H1 (cell line): Measurements from ENCODE around the gene DHX29. TPM values are rescaled to one million over a fixed set of nuclear protein-coding genes. Genes with fewer than 3 reads are reported as not detected.
A peak's percentile ranks its signal among the peaks of the same experiment; 100 is the strongest.

Source experiments
- CTCF ChIA-PET: fragments of 300-600 bp; sonication (Branson Sonifier 250); formaldehyde crosslinking; loops from one replicate; lab custom pipeline; 2021; ENCODE audit not compliant: partially characterized antibody; lab: Charles Lee
- POLR2A ChIA-PET: fragments of 300-600 bp; sonication (Branson Sonifier 250); formaldehyde crosslinking; loops from one replicate; lab custom pipeline; 2021; ENCODE audit warnings: inconsistent platforms; ENCODE audit not compliant: partially characterized antibody; lab: Charles Lee
- DNase-seq, 2 experiments: peaks; one replicate each; pipeline versions ENCODE4 v3.0.0 to v3.0.0-alpha.2; 2010 to 2022; ENCODE audit warnings: low spot score in 2 of 2, low read depth in 1 of 2, mixed read lengths in 1 of 2
- FAIRE-seq: peaks from 2 replicates; lab custom pipeline; 2011; peaks lifted over from hg19 to GRCh38; lab: Jason Lieb, UNC
- H2AFZ ChIP-seq: 2 replicates; pipeline ENCODE4 v1.8.1; 2012; ENCODE audit warnings: low read length, inconsistent platforms
- H2AK5ac ChIP-seq: 2 replicates; pipeline ENCODE4 v1.6.1; 2013; ENCODE audit warnings: low read depth, low read length
- H2BK120ac ChIP-seq: replicated peaks from 2 replicates; pipeline ENCODE3; 2013; ENCODE audit warnings: low read depth, low read length, inconsistent platforms
- H2BK12ac ChIP-seq: 2 replicates; pipeline ENCODE4 v1.6.1; 2013; ENCODE audit warnings: low read depth, low read length
- H2BK15ac ChIP-seq: 2 replicates; pipeline ENCODE4 v1.6.1; 2013; ENCODE audit warnings: low read length
- H2BK20ac ChIP-seq: 2 replicates; pipeline ENCODE4 v1.6.1; 2013; ENCODE audit warnings: low read length
- H2BK5ac ChIP-seq: 2 replicates; pipeline ENCODE4 v1.6.1; 2013; ENCODE audit warnings: low read depth, low read length
- H3K14ac ChIP-seq: 2 replicates; pipeline ENCODE4 v1.6.1; 2013; ENCODE audit warnings: inconsistent platforms; ENCODE audit not compliant: insufficient read length
- H3K18ac ChIP-seq: 2 replicates; pipeline ENCODE4 v1.6.1; 2013; ENCODE audit warnings: low read length; ENCODE audit errors: extremely low read depth
- H3K23ac ChIP-seq: 2 replicates; pipeline ENCODE4 v1.6.1; 2013; ENCODE audit warnings: inconsistent platforms; ENCODE audit not compliant: insufficient read length
- H3K23me2 ChIP-seq: 2 replicates; pipeline ENCODE4 v1.6.1; 2013; ENCODE audit warnings: low read depth, low read length
- H3K27ac ChIP-seq: 2 replicates; pipeline ENCODE4 v1.6.1; 2011; ENCODE audit warnings: low read depth, low read length, inconsistent platforms
- H3K27me3 ChIP-seq, 4 experiments: replicated peaks in 1 of 4; 1 replicate in 1 of 4; 2 replicates in 3 of 4; pipeline versions ENCODE4 v1.6.1 to v1.8.1; 2011 to 2013; ENCODE audit warnings: low read length in 3 of 4, mild to moderate bottlenecking in 3 of 4, inconsistent platforms in 2 of 4, mixed read lengths in 2 of 4, moderate library complexity in 1 of 4; ENCODE audit not compliant: control insufficient read depth in 3 of 4, insufficient read depth in 3 of 4; ENCODE audit errors: extremely low read depth in 1 of 4
- H3K36me3 ChIP-seq, 4 experiments: 2 replicates each; pipeline versions ENCODE4 v1.6.1 to v1.8.1; 2011 to 2013; ENCODE audit warnings: mild to moderate bottlenecking in 4 of 4, low read length in 3 of 4, moderate library complexity in 2 of 4, control low read depth in 1 of 4, inconsistent platforms in 1 of 4; ENCODE audit not compliant: insufficient read depth in 4 of 4, control insufficient read depth in 2 of 4
- H3K4ac ChIP-seq: replicated peaks from 2 replicates; pipeline ENCODE3; 2013; ENCODE audit warnings: low read length, low read depth, mixed read lengths, inconsistent platforms; ENCODE audit not compliant: insufficient read length
- H3K4me1 ChIP-seq, 4 experiments: replicated peaks in 1 of 4; 1 replicate in 1 of 4; 2 replicates in 3 of 4; pipeline versions ENCODE4 v1.6.1 to v1.8.1; 2011 to 2013; ENCODE audit warnings: low read length in 3 of 4, inconsistent platforms in 2 of 4, mixed read lengths in 1 of 4; ENCODE audit not compliant: insufficient read depth in 4 of 4, control insufficient read depth in 3 of 4
- H3K4me2 ChIP-seq, 2 experiments: 2 replicates each; pipeline versions ENCODE4 v1.6.1 to v1.8.1; 2011 to 2013; ENCODE audit warnings: low read depth in 2 of 2, low read length in 2 of 2, control low read depth in 1 of 2, inconsistent platforms in 1 of 2, mild to moderate bottlenecking in 1 of 2; ENCODE audit not compliant: insufficient read depth in 1 of 2
- H3K4me3 ChIP-seq, 4 experiments: fragments of 200-600, 300-600 bp in 1 of 4; sonication (generic), shearing (Covaris generic), sonication (Bioruptor Twin) in 1 of 4; 2 replicates each; pipeline versions ENCODE4 v1.5.1 to v1.8.1; 2011 to 2016; ENCODE audit warnings: low read length in 4 of 4, low read depth in 3 of 4, control low read depth in 2 of 4, inconsistent platforms in 2 of 4, mild to moderate bottlenecking in 2 of 4, mixed read lengths in 1 of 4, moderate library complexity in 1 of 4; ENCODE audit not compliant: insufficient read depth in 2 of 4; ENCODE audit errors: extremely low read depth in 1 of 4
- H3K56ac ChIP-seq: replicated peaks from 2 replicates; pipeline ENCODE3; 2013; ENCODE audit warnings: low read depth, mild to moderate bottlenecking, mixed read lengths, low read length, inconsistent platforms; ENCODE audit not compliant: insufficient read length
- H3K79me1 ChIP-seq: 2 replicates; pipeline ENCODE4 v1.6.1; 2013; ENCODE audit warnings: low read depth, low read length, control low read depth
- H3K79me2 ChIP-seq, 2 experiments: 2 replicates each; pipeline versions ENCODE4 v1.6.1 to v1.8.1; 2012 to 2013; ENCODE audit warnings: low read length in 2 of 2, mild to moderate bottlenecking in 2 of 2, inconsistent platforms in 1 of 2; ENCODE audit not compliant: insufficient read depth in 2 of 2, control insufficient read depth in 1 of 2
- H3K9ac ChIP-seq, 4 experiments: replicated peaks in 1 of 4; 1 replicate in 1 of 4; 2 replicates in 3 of 4; pipeline versions ENCODE4 v1.6.1 to v1.8.1; 2011 to 2013; ENCODE audit warnings: low read depth in 3 of 4, low read length in 3 of 4, control low read depth in 2 of 4, mild to moderate bottlenecking in 2 of 4, moderate library complexity in 2 of 4, inconsistent platforms in 1 of 4; ENCODE audit errors: extremely low read depth in 1 of 4
- H3K9me3 ChIP-seq, 2 experiments: 2 replicates each; pipeline versions ENCODE4 v1.6.1 to v1.8.1; 2012 to 2013; ENCODE audit warnings: mild to moderate bottlenecking in 2 of 2, moderate library complexity in 2 of 2, control low read depth in 1 of 2, inconsistent platforms in 1 of 2, low read depth in 1 of 2, low read length in 1 of 2, mixed read lengths in 1 of 2; ENCODE audit not compliant: insufficient read depth in 2 of 2
- H4K20me1 ChIP-seq, 2 experiments: replicated peaks in 1 of 2; 2 replicates each; pipeline versions ENCODE3 to v1.8.1; 2011 to 2013; ENCODE audit warnings: inconsistent platforms in 2 of 2, low read length in 2 of 2, mild to moderate bottlenecking in 1 of 2; ENCODE audit not compliant: insufficient read depth in 2 of 2, control insufficient read depth in 1 of 2
- H4K5ac ChIP-seq: 2 replicates; pipeline ENCODE4 v1.6.1; 2013; ENCODE audit warnings: low read length, low read depth, mixed read lengths, inconsistent platforms; ENCODE audit not compliant: insufficient read length
- H4K8ac ChIP-seq: 2 replicates; pipeline ENCODE4 v1.8.0; 2013; ENCODE audit warnings: mild to moderate bottlenecking, moderate library complexity, low read length, inconsistent platforms; ENCODE audit not compliant: insufficient read depth; ENCODE audit errors: extremely low read depth
- H4K91ac ChIP-seq: replicated peaks from 2 replicates; pipeline ENCODE3; 2013; ENCODE audit warnings: low read length, mixed read lengths, inconsistent platforms; ENCODE audit not compliant: insufficient read length
- BACH1 ChIP-seq: IDR thresholded peaks from 2 replicates; pipeline ENCODE4 v1.6.1; 2012; ENCODE audit warnings: low read length, improper control_type of control experiment
- CBX5 ChIP-seq: fragments of 300-800, 300-1000 bp; sonication (generic); IDR thresholded peaks from 2 replicates; pipeline ENCODE4 v1.7.1; 2016; ENCODE audit warnings: antibody characterized with exemption, low read length, low read depth
- EGR1 ChIP-seq: IDR thresholded peaks from 2 replicates; pipeline ENCODE4 v1.6.1; 2011; ENCODE audit warnings: low read depth, low read length, borderline replicate concordance
- RNF2 ChIP-seq: fragments of 200-900, 300-1000 bp; sonication (generic); IDR thresholded peaks from 2 replicates; pipeline ENCODE4 v1.7.1; 2016; ENCODE audit warnings: borderline replicate concordance, low read depth, mild to moderate bottlenecking, antibody characterized with exemption, low read length; ENCODE audit not compliant: poor library complexity, severe bottlenecking; ENCODE audit errors: missing control alignments
- SAP30 ChIP-seq: fragments of 300-600 bp; sonication (generic); IDR thresholded peaks from 2 replicates; pipeline ENCODE4 v1.7.1; 2012; ENCODE audit warnings: low read length, moderate library complexity, mild to moderate bottlenecking, inconsistent platforms; ENCODE audit not compliant: insufficient read depth, insufficient replicate concordance
- SIX5 ChIP-seq: IDR thresholded peaks from 2 replicates; pipeline ENCODE4 v1.6.1; 2011; ENCODE audit warnings: mild to moderate bottlenecking, low read depth, low read length
- TAF1 ChIP-seq: IDR thresholded peaks from 2 replicates; pipeline ENCODE4 v1.6.1; 2011; ENCODE audit warnings: mild to moderate bottlenecking, low read depth, low read length
- YY1 ChIP-seq: IDR thresholded peaks from 2 replicates; pipeline ENCODE4 v1.6.1; 2011; ENCODE audit warnings: low read depth, mild to moderate bottlenecking, low read length
- WGBS, 2 experiments: shearing (Covaris generic) in 1 of 2; methylation state at CpG; one replicate each; pipeline versions ENCODE4 v1.1.6 to v1.1.7; 2013 to 2015; ENCODE audit warnings: low lambda C conversion rate in 2 of 2, mixed read lengths in 2 of 2, inconsistent platforms in 1 of 2, low coverage in 1 of 2, missing lambda C conversion rate in 1 of 2; ENCODE audit not compliant: insufficient replicate concordance in 2 of 2, insufficient coverage in 1 of 2, insufficient read length in 1 of 2; ENCODE audit errors: extremely low coverage in 1 of 2, missing lambda C conversion rate in 1 of 2; 5-methylcytosine and 5-hydroxymethylcytosine counted together
- polyA plus RNA-seq, 7 experiments: library from polyadenylated mRNA; depleted of rRNA in 3 of 7; stranded (reverse) in 5 of 7; unstranded in 2 of 7; fragments of >200 nt in 5 of 7; fragments of 200-250 nt in 2 of 7; gene quantifications; 1 replicate in 5 of 7; 2 replicates in 1 of 7; 4 replicates in 1 of 7; pipeline versions ENCODE4 v1.2.1 to v1.2.3, GENCODE V29; 2011 to 2013; ENCODE audit warnings: missing spikeins in 2 of 7, mixed read lengths in 2 of 7
- total RNA-seq: library from RNA; stranded (reverse); fragmentation: NEBNext Ultra II Directional; extraction: Animal tissue kit (Norgen Biotek cat#: 25700); gene quantifications from 2 replicates; pipeline ENCODE4 v1.2.1, GENCODE V29; 2021
- TF ChIP-seq, protein P1 (sequence below): IDR thresholded peaks from 2 replicates; pipeline ENCODE4 v1.6.1; 2012; ENCODE audit warnings: inconsistent platforms

DHX29 gene
- total and polyA plus RNA-seq, 2 of the 8 experiments (the other 6 are each of a cell fraction or from before 2014, with no cell fraction given) = 3.4 to 32.1 TPM

DNA sequence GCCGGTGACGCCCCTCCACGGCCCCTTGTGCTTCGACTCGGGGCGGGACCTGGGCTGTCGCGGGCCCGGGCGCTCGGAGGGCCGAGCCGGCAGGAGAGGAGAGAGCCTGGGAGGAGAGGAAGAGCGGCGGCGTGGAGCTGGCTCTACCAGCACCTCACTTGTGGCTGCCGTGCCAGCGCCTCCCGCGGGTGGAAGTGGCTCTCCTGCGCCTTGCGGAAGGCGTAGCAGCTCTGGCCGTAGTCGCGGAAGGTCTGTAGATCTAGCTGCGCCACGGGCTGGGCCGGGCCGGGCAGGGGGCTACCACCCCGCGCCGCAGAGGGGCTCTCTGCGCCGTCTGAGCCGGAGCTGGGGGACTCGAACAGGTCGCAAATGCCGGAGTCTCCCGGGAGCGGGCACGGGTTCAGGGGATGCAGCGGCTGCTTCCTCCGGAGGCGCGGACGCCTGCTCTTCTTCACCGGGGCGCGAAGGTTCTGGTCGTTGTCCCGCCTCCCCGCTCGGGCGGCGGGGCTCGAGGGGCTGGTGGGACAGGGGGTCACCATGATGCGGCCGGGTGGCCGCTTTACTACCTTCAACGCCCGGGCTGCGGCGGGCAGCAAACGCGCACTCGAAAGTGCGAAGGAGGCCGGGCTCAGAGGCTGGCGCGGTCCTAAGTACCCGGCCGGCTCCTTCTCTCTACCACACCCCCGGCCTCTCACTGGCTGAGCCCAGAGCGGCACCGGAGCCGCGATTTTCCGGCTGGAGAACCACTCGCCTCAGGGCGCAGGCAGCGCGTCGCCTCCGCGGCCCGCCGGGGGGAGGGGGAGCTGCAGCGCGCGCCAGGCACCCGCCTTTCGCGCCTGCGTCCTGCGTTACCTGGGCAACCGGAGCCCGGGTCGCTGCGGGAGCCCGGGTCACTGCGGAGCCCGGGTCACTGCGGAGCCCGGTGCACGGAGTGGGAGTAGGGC is 74.2 kb downstream of the DHX29 start, which contains the start of gene CCNO:
CCNO (minus strand) TSS at position 624 of the 944 bp plus-strand sequence; CDS start at position 539, 85 bp downstream.
- no peak for FAIRE-seq
- peaks cover 56 to 85% (median 79%) of the 10 kb centered on the region in 4 experiments for H3K27me3 ChIP-seq
- H2AFZ ChIP-seq = 0 out of 2 replicates have a peak within 1 kb of the TSS, but pooled peaks have one; percentile 68
- TF ChIP-seq, protein P1, sequence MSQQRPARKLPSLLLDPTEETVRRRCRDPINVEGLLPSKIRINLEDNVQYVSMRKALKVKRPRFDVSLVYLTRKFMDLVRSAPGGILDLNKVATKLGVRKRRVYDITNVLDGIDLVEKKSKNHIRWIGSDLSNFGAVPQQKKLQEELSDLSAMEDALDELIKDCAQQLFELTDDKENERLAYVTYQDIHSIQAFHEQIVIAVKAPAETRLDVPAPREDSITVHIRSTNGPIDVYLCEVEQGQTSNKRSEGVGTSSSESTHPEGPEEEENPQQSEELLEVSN = no peak
- TF ChIP-seq YY1 (no peak), TAF1 (no peak), SIX5 (no peak), BACH1 (no peak; the same call in 1 of the 2 replicates), CBX5 (no peak), SAP30 (no peak), EGR1 (peak; percentile 48; the same call in 1 of the 2 replicates), RNF2 (peak; percentile 8)

More for the DNA sequence above, 74.2 kb downstream of the DHX29 start, which contains the start of gene CCNO:
- H3K18ac ChIP-seq = peak within 1 kb of the TSS; percentile 60
- no peaks in the 10 kb centered on the region for H3K9me3 ChIP-seq
- H2AK5ac ChIP-seq = no peak within 1 kb of the TSS
- H3K56ac ChIP-seq = no peak within 1 kb of the TSS
- H2BK5ac ChIP-seq = no peak within 1 kb of the TSS
- ChIA-PET CTCF (interaction anchor here (0.7 to 13.6 kb wide), 5 partner anchors 10 to 837 kb away, joined by 3 to 143 read pairs (median 3); partner anchors contain the start of gene CDC20B), POLR2A (interaction anchor here (1.0 to 3.7 kb wide), 9 partner anchors 10 to 318 kb away, joined by 3 to 21 read pairs (median 5); partner anchors contain the start of genes DHX29 and MTREX)
- H3K79me2 ChIP-seq = no peaks in the 10 kb centered on the region
- 0 out of 2 replicates have a peak within 1 kb of the TSS, but pooled peaks have one; percentile 71 for H2BK12ac ChIP-seq
- no peak within 1 kb of the TSS for H2BK20ac ChIP-seq
- peaks cover 0 to 25% (median 13%) of the 10 kb centered on the region in 4 experiments; a peak in 6 of 7 replicates for H3K4me1 ChIP-seq
- peak within 1 kb of the TSS; percentile 61; the same call in 1 of the 2 replicates for H2BK15ac ChIP-seq
- H3K79me1 ChIP-seq = no peaks in the 10 kb centered on the region
- H3K4me3 ChIP-seq = peak within 1 kb of the TSS; percentile 45 to 70 (median 60)
- H4K91ac ChIP-seq = no peak within 1 kb of the TSS
- H3K9ac ChIP-seq = no peak within 1 kb of the TSS
- no peak within 1 kb of the TSS for H4K5ac ChIP-seq
- peaks cover 20% of the 10 kb centered on the region; the same call in 1 of the 2 replicates for H3K23me2 ChIP-seq
- peak within 1 kb of the TSS; percentile 48 for H4K8ac ChIP-seq
- peaks cover 5 to 22% of the 10 kb centered on the region in 2 experiments for H4K20me1 ChIP-seq
- H2BK120ac ChIP-seq = no peak within 1 kb of the TSS
- H3K14ac ChIP-seq = no peak within 1 kb of the TSS
- WGBS, 2 experiments = 2% methylated on average over 29 of the region's 106 CpGs; no CpG with 5 or more reads in 1 of the 2 experiments
- H3K4ac ChIP-seq = no peak within 1 kb of the TSS
- H3K23ac ChIP-seq = no peak within 1 kb of the TSS
- H3K27ac ChIP-seq = no peak within 1 kb of the TSS
- H3K4me2 ChIP-seq = peak within 1 kb of the TSS; percentile 92 to 96
- peak; percentile 65 to 87 for DNase-seq
- H3K36me3 ChIP-seq = peaks cover 0 to 5% (median 0%) of the 10 kb centered on the region in 4 experiments; a peak in 2 of 8 replicates
